KOPT-K1 (cell line): ENCODE measurements around the gene TMEM38A.
"Not testable (repeated sequence)": the region's sequence is repeated elsewhere in the genome, so short reads cannot be mapped to it uniquely, and the experiment has no call there.

Experiments used
- H3K27ac ChIP-seq: fragments of 200-600 bp; sonication (generic); 2 replicates; pipeline ENCODE4 v1.5.1; 2016; ENCODE audit warnings: antibody characterized with exemption, mild to moderate bottlenecking, low read depth, low read length; ENCODE audit not compliant: poor library complexity, severe bottlenecking
- H3K36me3 ChIP-seq: fragments of 200-600 bp; sonication (generic); 2 replicates; pipeline ENCODE4 v1.5.1; 2017; ENCODE audit warnings: antibody characterized with exemption, mild to moderate bottlenecking, low read length, moderate library complexity; ENCODE audit not compliant: insufficient read depth
- H3K9me3 ChIP-seq: fragments of 200-600 bp; sonication (generic); 2 replicates; pipeline ENCODE4 v1.5.1; 2017; ENCODE audit warnings: antibody characterized with exemption, low read length, mild to moderate bottlenecking; ENCODE audit not compliant: insufficient read depth, poor library complexity, severe bottlenecking

Gene TMEM38A

GRCh38 chr19:16627193-16627927, 33.6 kb upstream of the TMEM38A start:
- Histone ChIP-seq H3K27ac (peak overlapping the region; percentile 95), H3K9me3 (no peaks in the 10 kb centered on the region), H3K36me3 (peaks cover 63% of the 10 kb centered on the region)

GRCh38 chr19:16627928-16628182, 33.1 kb upstream of the TMEM38A start:
- no peaks in the 10 kb centered on the region for H3K9me3 ChIP-seq
- H3K36me3 ChIP-seq, result peaks cover 63% of the 10 kb centered on the region
- peak overlapping the region; percentile 95 for H3K27ac ChIP-seq

GRCh38 chr19:16628183-16628983, 32.6 kb upstream of the TMEM38A start, which contains the start of gene MED26:
TSS of gene MED26 (minus strand) at chr19:16628204. CDS start at chr19:16627943, 261 bp downstream.
- Histone ChIP-seq H3K9me3 (no peaks in the 10 kb centered on the region), H3K36me3 (peaks cover 63% of the 10 kb centered on the region), H3K27ac (peak within 1 kb of the TSS; percentile 95)

GRCh38 chr19:16628984-16629691, 31.8 kb upstream of the TMEM38A start:
- H3K27ac ChIP-seq, result peak overlapping the region; percentile 95
- H3K36me3 ChIP-seq, result peaks cover 63% of the 10 kb centered on the region
- H3K9me3 ChIP-seq, result no peaks in the 10 kb centered on the region

- no peak overlapping the region for H3K27ac ChIP-seq
Measured at GRCh38 chr19:16631465-16631864, 29.5 kb upstream of the TMEM38A start.

GRCh38 chr19:16637535-16637934, 23.4 kb upstream of the TMEM38A start:
- Histone ChIP-seq H3K27ac (no peak overlapping the region), H3K36me3 (peaks cover 98% of the 10 kb centered on the region)

More at GRCh38 chr19:16631465-16631864, 29.5 kb upstream of the TMEM38A start:
- Histone ChIP-seq H3K36me3 (peaks cover 65% of the 10 kb centered on the region), H3K9me3 (no peaks in the 10 kb centered on the region)

GRCh38 chr19:16638666-16639065, 22.3 kb upstream of the TMEM38A start:
- Histone ChIP-seq H3K9me3 (no peaks in the 10 kb centered on the region), H3K27ac (no peak overlapping the region), H3K36me3 (peaks cover 98% of the 10 kb centered on the region)

More at GRCh38 chr19:16637535-16637934, 23.4 kb upstream of the TMEM38A start:
- H3K9me3 ChIP-seq, result no peaks in the 10 kb centered on the region

- H3K36me3 ChIP-seq, result peaks cover 100% of the 10 kb centered on the region
- H3K9me3 ChIP-seq, result no peaks in the 10 kb centered on the region
- no peak overlapping the region for H3K27ac ChIP-seq
Measured at GRCh38 chr19:16640951-16641350, 20.0 kb upstream of the TMEM38A start.

- H3K9me3 ChIP-seq, result no peaks in the 10 kb centered on the region
- H3K27ac ChIP-seq, result no peak overlapping the region
- H3K36me3 ChIP-seq, result peaks cover 100% of the 10 kb centered on the region
Measured at GRCh38 chr19:16641695-16642094, 19.2 kb upstream of the TMEM38A start.

- no peaks in the 10 kb centered on the region for H3K9me3 ChIP-seq
- H3K36me3 ChIP-seq, result peaks cover 100% of the 10 kb centered on the region
- H3K27ac ChIP-seq, result no peak overlapping the region
Measured at GRCh38 chr19:16645140-16645539, 15.8 kb upstream of the TMEM38A start.

GRCh38 chr19:16649734-16650133, 11.2 kb upstream of the TMEM38A start:
- H3K27ac ChIP-seq, result no peak overlapping the region
- H3K36me3 ChIP-seq, result peaks cover 100% of the 10 kb centered on the region
- no peaks in the 10 kb centered on the region for H3K9me3 ChIP-seq

GRCh38 chr19:16650821-16651220, 10.1 kb upstream of the TMEM38A start:
- Histone ChIP-seq H3K36me3 (peaks cover 99% of the 10 kb centered on the region), H3K9me3 (no peaks in the 10 kb centered on the region), H3K27ac (no peak overlapping the region)

GRCh38 chr19:16651421-16652188, 9.3 kb upstream of the TMEM38A start:
- H3K27ac ChIP-seq, H3K9me3 ChIP-seq: not testable (repeated sequence)
- H3K36me3 ChIP-seq, result peaks cover 99% of the 10 kb centered on the region

GRCh38 chr19:16652854-16653253, 8.1 kb upstream of the TMEM38A start:
- H3K9me3 ChIP-seq, result no peaks in the 10 kb centered on the region
- no peak overlapping the region for H3K27ac ChIP-seq
- peaks cover 99% of the 10 kb centered on the region for H3K36me3 ChIP-seq
